ENCODE results near the gene GTF3C1.

The GTF3C1 gene

DNA sequence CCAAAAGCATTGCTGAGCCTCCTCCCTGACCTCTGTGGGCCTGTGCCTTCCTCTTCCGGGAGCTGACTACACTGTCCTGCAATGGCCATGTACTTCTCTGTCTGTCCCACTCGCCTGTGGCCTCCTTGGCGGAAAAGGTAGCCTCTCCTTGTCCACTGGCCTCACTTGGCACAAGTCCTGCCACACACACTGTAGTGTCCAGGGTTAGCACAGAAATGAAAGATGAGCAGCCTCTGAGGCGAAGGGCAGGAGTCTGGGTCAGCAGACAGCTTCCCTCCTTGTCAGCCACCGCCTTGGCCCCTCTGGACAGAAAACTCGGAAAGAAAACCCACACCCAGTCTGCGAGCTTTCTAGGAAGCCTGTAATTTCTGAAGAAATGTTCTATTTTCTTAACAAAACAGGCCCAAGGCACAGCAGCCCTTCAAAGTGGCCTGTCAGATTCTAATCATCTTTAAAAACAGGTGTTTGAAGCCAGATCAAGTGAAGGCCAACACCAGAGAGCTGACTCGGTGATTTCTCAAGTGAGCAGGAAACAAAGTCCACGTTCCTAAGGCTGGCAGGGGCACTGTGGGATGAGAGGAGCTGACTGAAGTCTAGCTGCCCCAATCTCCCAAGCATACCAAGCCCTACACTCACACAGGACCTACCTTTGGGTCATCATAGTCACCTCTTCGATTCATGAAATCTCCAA, 67.2 kb downstream of the GTF3C1 start:
- DNase-seq = no peak

DNA sequence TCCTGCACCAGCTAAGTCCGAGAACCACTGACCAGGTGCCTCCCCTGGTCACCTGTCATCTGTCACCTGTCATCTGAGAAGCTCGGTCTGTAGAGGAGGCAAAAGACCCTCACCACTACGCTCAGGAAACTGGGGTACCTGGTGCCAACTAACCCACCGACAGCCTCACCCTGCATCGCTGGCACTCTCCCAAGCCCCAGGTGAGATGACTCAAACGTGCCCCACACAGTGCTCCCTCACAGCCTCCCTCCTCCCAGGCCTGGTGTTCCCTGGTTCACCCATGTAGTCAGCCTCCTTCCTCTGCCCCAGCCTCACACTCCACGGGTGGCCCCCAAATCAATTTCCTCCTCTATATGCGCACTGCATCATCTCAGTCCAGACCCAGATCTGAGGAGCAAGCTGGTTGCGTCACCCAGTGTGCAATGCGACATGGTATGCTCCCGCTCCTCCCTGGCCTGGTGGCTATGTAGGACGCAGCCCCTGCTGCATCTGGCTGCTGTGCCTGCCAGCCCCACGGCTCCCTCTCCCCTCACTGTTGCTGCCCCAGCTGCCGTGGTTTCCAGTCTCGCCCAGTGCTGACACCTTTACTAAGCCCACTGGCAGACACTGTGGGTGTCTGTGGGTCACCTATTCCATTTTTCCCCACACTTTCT, 68.3 kb downstream of the GTF3C1 start:
- no peak for DNase-seq

DNA sequence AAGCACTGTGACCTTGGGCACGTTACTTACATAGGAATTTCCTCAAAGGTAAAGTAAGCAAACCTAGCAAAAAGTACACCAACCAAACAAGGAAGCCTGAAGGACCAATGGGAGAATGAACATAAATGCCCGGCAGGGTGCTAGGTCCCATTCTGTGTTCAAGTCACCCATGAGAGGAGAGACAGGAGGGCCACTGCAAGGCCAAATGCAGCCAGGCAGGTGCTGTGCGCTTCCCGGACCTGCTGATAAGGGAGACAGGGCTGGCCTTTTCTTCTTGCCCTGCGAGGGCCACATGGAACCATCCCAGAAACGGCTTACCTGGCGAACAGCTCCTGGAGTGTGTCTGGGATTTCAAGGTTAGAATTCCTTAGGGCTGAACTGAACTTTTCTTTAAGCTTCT, 69.0 kb downstream of the GTF3C1 start:
- no peak for DNase-seq

DNA sequence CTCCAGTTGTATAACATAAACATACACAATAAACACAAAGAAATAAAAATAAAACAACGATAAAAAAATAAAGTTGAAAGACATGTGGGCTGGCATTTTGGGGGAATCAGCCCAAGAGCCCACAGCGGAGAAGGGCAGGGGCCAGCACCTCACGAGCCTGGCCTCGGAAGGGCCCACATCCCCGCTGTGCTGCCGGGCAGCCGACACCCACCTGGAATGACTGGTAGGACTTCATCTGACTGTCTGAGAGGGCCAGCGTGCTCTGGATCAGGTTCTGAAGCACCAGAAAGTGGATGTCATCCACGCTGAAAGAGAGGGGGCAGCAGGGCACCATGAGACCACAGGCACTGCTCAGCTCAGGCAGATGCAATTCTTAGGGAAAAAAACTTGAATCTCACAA, 73.5 kb downstream of the GTF3C1 start:
- no peak for DNase-seq

DNA sequence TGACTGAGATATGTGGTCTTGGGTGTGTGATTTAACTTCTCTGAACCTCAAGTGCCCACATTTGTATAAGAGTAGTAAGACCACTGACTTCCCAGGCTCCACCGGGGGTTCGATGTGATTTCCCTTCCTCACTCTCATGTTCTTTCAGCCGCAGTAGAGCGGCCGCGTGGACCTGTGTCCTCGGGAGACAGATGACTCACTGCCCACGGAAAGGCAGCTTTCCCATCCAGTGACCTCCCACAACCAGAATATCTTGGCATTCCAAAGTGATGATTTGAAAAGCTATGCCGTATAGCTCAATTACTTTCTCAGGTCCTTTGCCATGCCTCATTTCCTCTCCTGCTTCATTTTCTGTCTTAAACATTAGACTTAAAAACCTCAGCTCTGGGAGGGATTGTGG, 74.2 kb downstream of the GTF3C1 start:
- no peak for DNase-seq

DNA sequence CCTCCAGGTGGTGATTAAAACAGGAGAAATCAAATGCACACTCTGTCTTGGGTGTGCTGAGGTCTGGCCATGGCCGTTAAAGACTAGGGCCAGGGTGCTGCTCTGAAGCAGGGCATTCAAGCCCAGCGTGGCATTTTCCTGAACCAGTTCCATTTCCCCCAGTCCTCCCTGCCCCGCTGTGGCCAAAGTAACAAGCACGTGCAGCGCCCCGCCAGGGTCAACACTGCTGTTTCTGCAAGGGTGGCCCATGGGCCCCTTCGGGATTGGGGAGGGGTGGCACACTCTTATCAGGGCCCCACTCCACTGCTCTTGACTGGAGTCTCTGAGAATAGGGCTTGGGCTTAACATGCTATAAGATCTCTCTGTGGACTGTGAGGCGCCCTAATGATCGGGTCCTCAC, 74.8 kb downstream of the GTF3C1 start:
- no peak for DNase-seq

DNA sequence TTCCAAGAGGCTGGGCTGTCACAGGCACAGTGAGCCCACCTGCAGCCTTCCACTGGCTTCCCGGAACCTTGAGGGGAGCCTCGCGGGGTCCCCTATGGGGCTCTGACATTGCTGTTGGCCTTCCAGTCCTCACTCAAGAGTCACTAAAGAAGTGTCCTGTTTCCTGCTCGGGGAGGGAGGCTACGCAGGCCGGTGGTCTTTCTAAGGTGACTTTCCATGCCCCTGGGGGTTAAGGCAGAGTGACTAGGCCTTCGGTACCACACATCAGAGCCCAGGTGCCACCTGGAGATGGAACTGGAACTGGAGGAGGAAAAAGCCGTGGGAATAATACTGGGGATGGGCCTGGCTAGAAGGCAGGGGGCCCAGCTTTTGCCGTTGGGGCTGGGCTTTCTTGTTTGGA, 75.7 kb downstream of the GTF3C1 start:
- no peak for DNase-seq

DNA sequence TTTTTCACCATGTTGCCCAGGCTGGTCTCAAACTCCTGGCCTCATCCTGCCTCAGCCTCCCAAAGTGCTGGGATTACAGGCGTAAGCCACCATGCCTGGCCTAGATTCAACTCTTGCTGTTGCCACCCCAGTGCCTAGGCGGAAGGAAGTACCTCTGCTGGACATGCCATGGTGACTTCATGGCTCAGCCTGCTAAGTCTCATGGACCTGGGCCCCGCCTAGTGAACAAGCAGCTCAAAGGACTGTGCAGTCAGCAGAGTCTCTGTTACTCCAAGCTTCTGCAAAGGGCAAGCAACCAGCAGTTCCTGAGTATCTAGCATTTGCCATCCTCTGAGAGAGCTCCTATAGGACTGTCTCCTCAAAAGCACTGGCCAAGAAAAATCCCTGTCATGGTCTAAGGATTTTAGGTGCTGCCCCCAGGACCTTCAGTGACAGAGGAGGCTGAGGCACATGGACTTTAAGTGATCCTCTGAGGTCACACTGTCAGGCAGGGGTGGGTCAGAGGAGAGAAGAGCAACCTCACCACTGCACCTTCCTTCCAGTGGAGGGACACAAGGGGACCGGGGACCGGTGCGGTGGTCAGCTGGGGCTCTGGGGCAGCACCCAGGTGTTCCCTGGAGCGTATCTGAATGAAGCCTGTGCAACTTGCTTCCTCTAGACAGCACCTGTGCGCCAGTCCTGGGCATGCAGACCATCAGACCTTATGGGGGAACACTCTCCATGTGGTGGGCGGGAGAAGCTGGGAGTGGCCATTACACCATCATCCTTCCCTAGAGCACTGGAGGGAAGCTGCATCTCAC, 76.4 kb downstream of the GTF3C1 start:
- DNase-seq = no peak

DNA sequence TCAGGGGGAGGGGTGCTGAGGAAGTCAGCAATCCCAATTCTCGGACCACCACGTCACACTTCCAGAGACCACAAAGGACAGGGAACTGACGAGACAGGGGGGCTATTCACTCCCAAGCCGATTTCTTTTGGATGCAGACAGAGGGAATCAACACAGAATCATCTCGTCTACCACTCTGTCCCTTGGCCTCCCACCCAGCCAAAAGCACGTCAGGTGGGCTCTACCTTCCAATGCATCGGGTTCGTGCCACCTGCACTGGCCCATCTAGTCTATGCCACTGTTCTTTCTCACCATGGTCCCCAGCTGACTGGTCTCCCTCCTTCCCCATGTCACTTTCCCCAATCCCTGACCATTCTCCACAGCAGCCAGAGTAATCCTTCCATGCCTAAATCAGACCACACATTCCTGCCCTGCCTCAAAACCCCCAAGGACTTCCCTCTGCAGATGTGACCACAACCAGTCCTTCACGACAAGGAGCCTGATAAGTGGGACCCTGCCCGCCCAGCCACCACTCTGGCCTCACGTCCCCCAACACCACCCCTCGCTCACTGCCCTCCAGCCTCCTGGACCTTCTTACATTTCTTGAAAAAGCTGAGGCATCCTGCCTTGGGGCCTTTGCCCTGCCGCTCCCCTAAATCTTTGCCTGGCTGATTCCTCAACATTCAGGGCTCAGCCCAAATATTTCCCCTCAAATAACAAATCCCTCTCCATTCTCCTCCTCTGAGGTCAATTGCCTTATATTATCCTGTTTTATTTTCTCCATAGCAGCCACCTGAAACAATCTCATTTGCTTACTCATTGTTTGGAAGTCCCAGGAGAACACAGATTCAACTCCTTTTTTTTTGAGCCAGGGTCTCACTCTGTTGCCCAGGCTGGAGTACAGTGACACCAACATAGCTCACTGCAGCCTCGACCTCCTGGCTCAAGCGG, 77.4 kb downstream of the GTF3C1 start:
- no peak for DNase-seq

DNA sequence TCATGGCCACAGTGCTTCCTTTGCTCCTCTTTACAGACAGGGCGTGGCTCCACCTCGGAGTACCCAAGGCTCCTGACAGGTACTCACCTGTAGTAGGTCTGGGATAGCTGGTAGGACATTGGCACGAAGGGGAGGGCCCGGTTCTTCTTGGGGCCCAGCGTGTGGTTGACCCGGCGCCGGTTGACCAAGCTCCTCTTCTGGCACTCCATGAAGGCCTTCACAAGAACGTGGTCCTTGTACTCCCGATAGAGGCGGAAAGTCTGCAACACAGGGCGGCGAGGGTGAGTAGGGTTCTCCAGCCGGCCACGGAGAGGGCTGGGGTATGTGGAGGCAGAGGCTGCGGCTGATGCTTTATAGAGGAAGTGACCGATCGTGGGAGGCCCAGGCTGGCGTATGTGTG, 78.1 kb downstream of the GTF3C1 start:
- no peak for DNase-seq

DNA sequence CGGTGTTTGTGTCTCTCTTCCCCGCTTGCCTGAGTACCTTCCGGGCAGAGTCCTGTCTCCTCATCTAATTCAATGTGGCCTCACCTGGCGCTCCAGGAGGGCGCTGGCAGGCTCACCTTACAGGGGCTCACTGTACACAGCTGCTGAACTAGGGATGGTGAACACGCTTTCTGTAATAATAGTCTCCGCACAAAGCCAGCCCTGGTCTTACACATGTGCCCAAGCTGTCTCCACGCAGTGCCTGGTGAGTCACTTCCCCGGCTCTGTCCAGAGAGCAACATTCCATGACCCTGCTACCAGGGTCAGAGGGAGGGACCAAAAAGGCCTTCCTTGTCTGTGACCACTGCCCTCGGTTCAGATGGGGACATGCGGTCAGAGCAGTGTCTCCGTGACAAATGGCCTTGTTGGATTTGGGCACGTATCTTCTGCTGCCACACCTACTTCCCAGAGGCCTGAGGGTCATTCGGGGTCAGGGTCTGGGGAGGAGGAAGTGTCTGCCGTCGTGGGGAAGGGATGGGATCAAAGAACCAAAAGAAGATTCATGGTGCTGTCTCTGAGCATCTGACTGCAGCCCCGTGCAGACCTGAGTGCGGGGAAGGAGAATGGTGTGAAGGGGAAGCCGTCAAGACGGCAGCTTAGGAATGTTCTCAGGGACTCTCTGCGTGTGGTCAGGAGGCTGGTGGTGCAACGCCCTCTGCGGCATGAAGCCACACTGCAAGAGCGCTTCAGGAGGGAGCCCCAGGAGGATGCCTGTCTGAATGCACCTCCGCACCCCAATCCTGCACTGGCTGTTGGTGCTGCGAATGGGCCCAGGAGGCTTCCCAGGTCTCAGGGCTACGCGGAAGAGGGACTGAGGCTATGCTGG, 78.9 kb downstream of the GTF3C1 start:
- DNase-seq = no peak

DNA sequence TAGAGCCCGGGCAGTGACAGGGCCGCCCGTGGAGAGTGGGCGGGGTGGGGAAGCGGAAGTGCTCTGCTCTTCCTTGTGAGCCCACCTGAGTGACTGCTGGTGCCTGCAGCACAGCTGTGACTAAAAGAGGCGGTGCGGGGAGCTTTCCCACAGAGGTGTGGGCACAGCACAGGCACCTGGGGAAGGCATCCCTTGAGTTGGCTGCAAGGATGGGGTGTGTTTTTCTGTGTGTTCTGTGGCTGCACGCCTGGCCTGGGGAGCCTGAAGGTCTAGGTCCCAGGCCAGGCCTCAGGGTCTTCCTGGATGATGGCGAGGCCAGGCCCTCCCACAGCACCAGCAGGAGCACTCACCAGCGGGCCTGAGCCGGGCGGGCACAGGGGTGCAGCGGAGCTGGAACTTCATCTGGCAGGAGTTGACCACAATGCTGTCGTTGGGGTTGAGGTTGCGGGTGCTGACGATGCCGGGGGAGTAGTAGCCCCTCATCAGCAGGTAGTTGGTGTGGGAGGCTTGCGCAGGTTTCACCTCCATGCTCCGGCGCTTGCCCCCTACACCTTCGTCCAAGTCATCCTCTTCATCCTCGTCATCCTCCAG, 80.7 kb downstream of the GTF3C1 start:
- no peak for DNase-seq

DNA sequence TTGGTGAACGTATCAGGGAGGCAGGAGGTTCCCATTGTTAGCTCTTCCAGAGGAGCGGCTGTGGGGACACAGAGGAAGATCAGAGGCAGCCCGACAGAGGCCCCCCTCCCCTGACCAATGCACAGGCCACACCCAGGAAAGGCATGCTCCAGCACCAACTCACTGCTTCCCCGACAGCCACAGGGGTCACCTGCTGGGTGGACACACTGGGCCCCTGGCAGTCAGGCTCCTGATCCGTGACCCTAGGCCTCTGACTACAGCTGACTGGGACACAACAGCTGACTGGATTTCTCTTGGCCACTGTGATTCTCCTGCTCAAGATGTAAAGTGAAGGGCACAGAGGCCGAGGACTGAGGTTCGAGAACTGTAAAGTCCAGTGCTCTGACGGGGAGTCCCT, 84.2 kb downstream of the GTF3C1 start:
- no peak for DNase-seq

DNA sequence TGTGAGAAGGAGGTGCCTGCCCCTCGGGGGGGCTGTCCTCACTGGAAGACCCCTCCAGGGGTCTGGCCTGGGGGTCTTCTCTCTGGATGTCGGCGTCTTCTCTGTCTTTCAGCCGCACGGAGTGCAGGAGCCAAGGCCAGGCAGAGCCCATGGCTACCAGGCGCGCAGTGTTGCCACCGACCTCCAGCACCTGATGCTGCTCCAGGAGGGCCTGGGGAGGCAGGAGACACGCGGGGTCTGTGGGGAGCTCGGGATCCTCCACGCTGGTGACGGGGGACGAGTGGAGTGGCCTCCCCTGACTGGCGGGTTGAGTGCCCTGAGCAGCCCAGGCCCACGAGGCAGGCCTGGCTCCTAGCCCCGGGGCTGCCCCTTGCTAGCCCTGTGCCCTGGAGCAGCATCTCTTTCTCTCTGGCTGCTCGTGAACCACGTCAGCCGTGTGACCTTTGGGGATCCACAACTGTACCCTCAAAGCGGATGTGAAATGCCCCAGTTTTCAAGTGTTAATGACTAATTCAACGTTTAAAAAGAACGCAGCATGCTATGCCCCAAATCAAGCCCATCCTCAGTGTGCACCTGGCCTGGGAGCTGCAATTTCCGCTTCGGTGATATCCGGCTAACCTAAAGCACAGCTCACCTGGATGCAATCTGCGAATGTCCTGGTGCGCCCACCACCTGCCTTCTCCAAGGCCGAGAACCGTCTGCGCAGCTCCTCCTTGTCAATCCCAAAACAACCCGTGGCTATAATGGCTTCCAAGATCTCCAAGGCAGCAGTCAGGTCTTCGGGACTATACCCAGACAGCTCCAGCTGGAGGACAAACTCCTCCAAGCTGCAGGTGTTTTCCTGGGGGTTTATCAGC, 84.9 kb downstream of the GTF3C1 start:
- no peak for DNase-seq

DNA sequence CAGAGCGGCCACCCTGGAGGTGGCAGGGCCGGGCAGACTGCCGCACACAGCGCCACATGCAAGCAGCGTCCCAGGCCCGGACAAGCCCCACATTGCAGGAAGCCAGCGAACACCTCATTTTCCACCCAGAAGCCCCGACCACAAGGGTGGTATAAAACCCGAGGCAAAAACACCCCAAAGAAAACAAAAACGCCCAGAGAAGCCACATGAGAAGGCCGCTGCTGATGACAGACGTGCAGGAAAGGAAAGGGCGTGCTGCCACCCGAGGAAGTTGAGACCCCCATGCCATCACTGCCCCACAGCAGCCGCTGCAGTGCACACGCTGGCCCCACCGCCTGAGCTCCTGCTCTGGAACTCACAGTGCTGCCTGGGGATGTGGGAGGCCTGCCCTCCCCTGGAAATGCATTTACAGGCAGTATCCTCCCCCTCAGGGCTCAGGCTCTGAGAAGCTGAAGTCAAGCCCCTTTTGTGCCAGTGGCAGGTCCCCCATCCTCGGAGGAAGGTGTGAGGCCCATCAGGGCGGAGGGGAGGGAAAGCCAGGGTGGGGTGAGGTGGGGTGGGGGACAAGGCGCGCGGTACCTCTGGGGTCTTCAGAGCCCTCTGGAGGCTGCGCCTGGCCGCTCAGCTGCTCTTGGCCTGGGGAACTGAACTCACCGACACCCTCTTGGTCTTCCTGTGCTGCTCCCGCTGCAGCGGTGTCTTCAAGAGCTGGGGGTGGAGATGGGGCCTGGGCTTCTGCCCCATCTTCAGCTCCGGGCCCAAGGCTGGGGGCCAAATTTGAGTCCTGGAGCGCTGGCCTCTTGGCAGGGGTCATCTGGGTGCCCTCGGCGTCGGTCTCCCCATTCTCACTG, 85.7 kb downstream of the GTF3C1 start:
- no peak for DNase-seq

DNA sequence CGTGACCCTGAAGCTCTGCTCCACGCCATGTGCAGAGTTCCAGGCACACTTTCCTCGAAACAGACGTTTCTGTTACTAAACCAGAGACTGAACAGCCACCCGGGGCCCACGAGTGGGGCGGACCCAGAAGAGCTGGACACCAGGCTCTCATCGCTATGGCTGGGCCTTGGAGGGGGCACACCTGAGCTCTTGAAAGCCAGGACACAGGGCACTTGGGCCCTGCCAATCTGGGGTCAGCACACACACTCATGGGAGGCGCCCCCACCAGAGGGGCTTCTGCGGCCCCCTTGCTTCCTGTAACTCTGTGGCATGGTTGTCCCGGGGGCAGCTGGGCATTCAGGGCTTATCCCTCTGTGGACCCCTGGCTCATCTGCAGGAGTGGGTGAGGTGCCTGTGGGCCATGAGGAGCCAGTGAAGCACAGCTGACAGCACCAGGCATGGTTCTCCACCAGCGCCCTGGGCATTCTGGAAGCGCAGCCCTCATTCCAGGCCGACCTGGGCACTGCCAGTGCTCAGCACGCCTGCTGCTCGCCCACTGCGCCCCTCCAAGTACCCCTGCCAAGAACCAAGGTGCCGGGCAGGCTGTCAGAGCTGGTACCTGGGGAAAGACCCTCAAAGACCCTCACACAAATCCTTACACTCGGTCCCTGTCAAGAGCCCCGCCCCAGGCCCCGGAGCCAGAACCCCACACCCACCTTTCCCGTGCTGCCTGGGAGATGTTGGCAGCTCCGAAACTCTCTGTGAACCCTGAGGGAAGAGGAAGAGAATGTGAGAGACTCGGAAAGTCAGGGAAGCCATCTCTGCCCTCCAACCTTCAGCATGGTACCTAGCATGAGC, 86.6 kb downstream of the GTF3C1 start:
- no peak for DNase-seq

DNA sequence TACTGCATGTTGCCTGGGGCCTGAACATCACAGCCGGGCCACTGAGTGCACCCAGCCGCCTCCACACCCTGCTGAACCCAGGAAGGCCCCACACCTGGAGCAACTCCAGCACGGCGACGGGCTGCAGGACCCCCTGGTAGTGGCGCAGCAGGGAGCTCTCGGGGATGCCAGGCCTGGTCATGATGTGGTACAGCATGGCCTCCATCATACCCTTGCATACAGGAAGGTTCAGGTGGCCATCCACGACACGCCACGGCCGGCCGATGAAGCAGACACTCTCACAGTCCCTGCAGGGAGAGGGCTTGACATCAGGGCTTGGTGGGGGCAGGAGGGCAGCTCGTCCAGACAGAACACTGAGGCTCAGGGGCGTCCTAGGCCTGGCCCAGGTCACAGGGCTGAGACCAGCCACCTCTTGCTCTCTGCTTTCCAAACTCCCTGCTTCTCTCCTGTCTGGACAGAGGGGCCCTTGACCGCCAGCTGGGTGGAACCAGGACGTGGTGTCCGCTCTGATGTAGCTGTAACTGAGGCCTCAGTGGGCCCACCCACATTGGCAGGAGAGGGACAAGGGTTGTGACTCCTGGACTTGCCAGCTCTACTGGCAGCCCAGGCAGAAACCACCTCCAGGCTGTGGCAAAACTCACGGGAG, 87.4 kb downstream of the GTF3C1 start:
- DNase-seq = no peak
